ENCODE results near the gene CCT7.

The CCT7 gene

DNA sequence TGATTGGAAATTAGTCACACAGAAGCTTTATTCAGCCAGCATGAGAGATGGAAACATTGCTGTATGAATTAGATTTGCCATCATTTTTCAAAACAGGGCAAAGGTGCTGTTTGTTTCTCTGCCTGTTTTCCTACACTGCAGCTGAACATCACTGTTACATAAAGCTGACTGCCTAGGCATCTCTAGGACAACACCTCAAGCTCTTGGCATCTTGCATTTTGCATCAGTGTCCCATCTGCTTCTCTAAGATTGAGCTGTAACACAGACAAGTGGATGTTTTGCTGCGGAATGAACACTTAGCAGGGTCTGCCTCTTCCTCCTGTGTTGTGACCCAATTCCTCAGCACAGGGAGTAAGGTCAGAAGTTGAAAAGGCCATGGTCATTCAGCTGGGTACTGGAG, 4.9 kb downstream of the CCT7 start:
- ChIA-PET POLR2A (no interaction called here), CTCF (interaction anchor here (0.7 to 2.0 kb wide), 3 partner anchors 21 to 346 kb away, joined by 3 to 8 read pairs (median 5); no protein-coding TSS in a partner anchor)
- DNase-seq (ENCODE audit: low read depth, low spot score): no peak
- TF ChIP-seq CTCF (IDR thresholded peaks at IDR 0.05; ENCODE audit: insufficient read depth, low read length, missing control alignments): no peak
- no peak overlapping the region for H3K4me3 ChIP-seq (ENCODE audit: low read depth, low read length)

- H3K4me3 ChIP-seq (ENCODE audit: low read depth, low read length): no peak overlapping the region
- ChIA-PET POLR2A (no interaction called here), CTCF (interaction anchor here (2.0 kb wide), 1 partner anchor 20 kb away, joined by 5 read pairs; no protein-coding TSS in a partner anchor)
- TF ChIP-seq CTCF (IDR thresholded peaks at IDR 0.05; ENCODE audit: insufficient read depth, low read length, missing control alignments): no peak
- DNase-seq (ENCODE audit: low read depth, low spot score): no peak
Observed at GRCh38 chr2:73239776-73240175, 5.7 kb downstream of the CCT7 start.

GRCh38 chr2:73243884-73244570, 9.9 kb downstream of the CCT7 start:
- POLR2A ChIA-PET: interaction anchor here (0.7 to 1.8 kb wide), 2 partner anchors 10 to 16 kb away, joined by 3 to 4 read pairs; partner anchors contain the start of gene CCT7
- CTCF ChIA-PET: interaction anchor here (0.9 to 2.1 kb wide), 4 partner anchors 10 to 159 kb away, joined by 3 to 9 read pairs (median 4); partner anchors contain the start of gene CCT7
- no peak overlapping the region for H3K4me3 ChIP-seq (ENCODE audit: low read depth, low read length)
- TF ChIP-seq CTCF (IDR thresholded peaks at IDR 0.05; ENCODE audit: insufficient read depth, low read length, missing control alignments): no peak
- DNase-seq (ENCODE audit: low read depth, low spot score): no peak

DNA sequence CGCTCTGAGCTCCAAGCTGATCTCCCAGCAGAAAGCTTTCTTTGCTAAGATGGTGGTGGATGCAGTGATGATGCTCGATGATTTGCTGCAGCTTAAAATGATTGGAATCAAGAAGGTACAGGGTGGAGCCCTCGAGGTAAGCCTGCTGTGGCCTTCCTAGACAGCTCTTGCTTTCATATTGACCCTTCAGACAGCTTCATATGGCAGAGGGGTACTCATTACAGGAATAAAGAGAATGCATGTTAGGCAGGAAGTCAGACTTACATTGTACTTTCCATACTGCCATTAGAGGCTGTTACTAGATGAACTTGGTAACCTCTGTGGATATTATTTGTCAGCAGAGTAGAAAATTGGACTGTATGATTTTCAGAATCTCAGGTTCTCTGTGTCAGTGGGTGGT, 10.5 kb downstream of the CCT7 start:
- no peak overlapping the region for H3K4me3 ChIP-seq (ENCODE audit: low read depth, low read length)
- CTCF ChIA-PET: interaction anchor here (0.9 to 2.1 kb wide), 5 partner anchors 10 to 352 kb away, joined by 3 to 9 read pairs (median 5); partner anchors contain the start of gene CCT7
- DNase-seq (ENCODE audit: low read depth, low spot score): no peak
- no peak for TF ChIP-seq CTCF (IDR thresholded peaks at IDR 0.05; ENCODE audit: insufficient read depth, low read length, missing control alignments)
- POLR2A ChIA-PET: interaction anchor here (0.7 to 1.8 kb wide), 3 partner anchors 10 to 15 kb away, joined by 3 to 4 read pairs (median 3); partner anchors contain the start of gene CCT7

DNA sequence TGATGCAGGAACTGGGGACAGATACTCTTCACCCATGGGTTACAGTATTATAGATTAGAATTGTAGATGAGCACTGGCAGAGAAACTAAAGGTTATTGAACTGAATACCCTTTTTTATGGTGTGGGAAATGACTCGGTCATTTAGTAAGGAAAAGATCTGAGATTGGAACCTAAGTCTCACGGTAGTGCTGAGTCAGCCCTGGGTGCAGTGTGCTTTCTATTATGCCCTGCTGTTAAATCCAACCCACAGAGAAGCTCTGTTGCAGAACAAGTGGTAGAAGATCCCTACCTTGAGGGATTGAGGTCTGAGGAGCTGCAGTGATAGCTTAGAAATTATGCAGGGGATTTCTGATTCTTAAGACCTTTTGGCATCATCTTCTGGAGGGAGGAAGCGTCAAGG, 12.7 kb downstream of the CCT7 start:
- no peak for TF ChIP-seq CTCF (IDR thresholded peaks at IDR 0.05; ENCODE audit: insufficient read depth, low read length, missing control alignments)
- no peak for DNase-seq (ENCODE audit: low read depth, low spot score)
- ChIA-PET CTCF (no interaction called here), POLR2A (interaction anchor here (0.5 to 1.2 kb wide), 3 partner anchors 9 to 13 kb away, joined by 3 to 6 read pairs (median 3); partner anchors contain the start of gene CCT7)
- no peak overlapping the region for H3K4me3 ChIP-seq (ENCODE audit: low read depth, low read length)

DNA sequence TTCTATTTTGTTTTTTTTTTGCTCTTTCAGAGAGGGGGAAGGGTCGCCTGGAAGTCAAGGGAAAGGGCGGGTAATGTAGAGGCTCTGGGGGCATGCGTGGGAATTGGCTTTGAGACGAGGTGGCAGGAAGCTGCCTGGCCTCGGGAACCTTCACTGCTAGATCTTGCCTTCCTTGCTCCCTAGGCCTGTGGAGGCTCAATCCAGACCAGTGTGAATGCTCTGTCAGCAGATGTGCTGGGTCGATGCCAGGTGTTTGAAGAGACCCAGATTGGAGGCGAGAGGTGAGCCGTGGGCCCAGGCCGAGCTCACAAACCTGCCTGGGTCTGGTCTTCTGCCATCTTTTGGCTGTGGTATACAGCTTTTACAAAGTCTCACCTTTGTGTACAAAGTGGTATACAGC, 15.5 kb downstream of the CCT7 start:
- no peak overlapping the region for H3K4me3 ChIP-seq (ENCODE audit: low read depth, low read length)
- POLR2A ChIA-PET: interaction anchor here (0.8 kb wide), 1 partner anchor 16 kb away, joined by 3 read pairs; the partner anchor contains the start of gene CCT7
- CTCF ChIA-PET: interaction anchor here (1.2 to 1.7 kb wide), 2 partner anchors 10 to 11 kb away, joined by 3 to 5 read pairs; no protein-coding TSS in a partner anchor
- no peak for DNase-seq (ENCODE audit: low read depth, low spot score)
- no peak for TF ChIP-seq CTCF (IDR thresholded peaks at IDR 0.05; ENCODE audit: insufficient read depth, low read length, missing control alignments)
